HEK293T (cell line): ENCODE results near the gene OSTF1.
A peak's percentile ranks its signal among the peaks of the same experiment; 100 is the strongest.

ENCODE experiments used
- CTCF ChIA-PET: fragments of 350-600 bp; formaldehyde crosslinking; extraction: SDS; loops from one replicate; lab custom pipeline; 2021; ENCODE audit warnings: antibody characterized with exemption, inconsistent platforms; lab: Yijun Ruan, JAX
- POLR2A ChIA-PET: fragments of 350-600 bp; formaldehyde crosslinking; extraction: SDS; loops from one replicate; lab custom pipeline; 2020; ENCODE audit warnings: antibody characterized with exemption, inconsistent platforms; lab: Yijun Ruan, JAX
- DNase-seq: peaks from one replicate; pipeline ENCODE4 v3.0.0; 2012; ENCODE audit warnings: mixed read lengths; ENCODE audit errors: extremely low spot score
- ARNT ChIP-seq: fragments of 450-650 bp; IDR thresholded peaks from 2 replicates; pipeline ENCODE4 v1.6.1; 2017; ENCODE audit warnings: mild to moderate bottlenecking
- BHLHE40 ChIP-seq: fragments of 450-650 bp; IDR thresholded peaks from 2 replicates; pipeline ENCODE4 v1.6.1; 2016; ENCODE audit warnings: mild to moderate bottlenecking, moderate library complexity, borderline replicate concordance
- CTBP1 ChIP-seq: fragments of 450-650 bp; IDR thresholded peaks from 2 replicates; pipeline ENCODE4 v1.6.1; 2016; ENCODE audit warnings: borderline replicate concordance
- ELF4 ChIP-seq: fragments of 450-650 bp; IDR thresholded peaks from 2 replicates; pipeline ENCODE4 v1.6.1; 2017; ENCODE audit warnings: antibody characterized with exemption
- FOXA1 ChIP-seq: fragments of 450-650 bp; IDR thresholded peaks from 2 replicates; pipeline ENCODE4 v1.6.1; 2016; ENCODE audit warnings: mild to moderate bottlenecking
- FOXK2 ChIP-seq: fragments of 450-650 bp; IDR thresholded peaks from 2 replicates; pipeline ENCODE4 v1.6.1; 2016; ENCODE audit warnings: mild to moderate bottlenecking
- FOXM1 ChIP-seq: fragments of 450-650 bp; IDR thresholded peaks from 2 replicates; pipeline ENCODE4 v1.6.1; 2017; ENCODE audit warnings: mild to moderate bottlenecking, borderline replicate concordance
- HDGF ChIP-seq: fragments of 450-650 bp; IDR thresholded peaks from 2 replicates; pipeline ENCODE4 v1.6.1; 2017; ENCODE audit warnings: antibody characterized with exemption, borderline replicate concordance
- L3MBTL2 ChIP-seq: fragments of 450-650 bp; conservative IDR thresholded peaks from 2 replicates; pipeline ENCODE4 v1.6.1; 2016; ENCODE audit warnings: mild to moderate bottlenecking
- LEF1 ChIP-seq: fragments of 450-650 bp; IDR thresholded peaks from 2 replicates; pipeline ENCODE4 v1.6.1; 2017; ENCODE audit warnings: mild to moderate bottlenecking, borderline replicate concordance
- NFRKB ChIP-seq: fragments of 450-650 bp; IDR thresholded peaks from 2 replicates; pipeline ENCODE4 v1.6.1; 2016; ENCODE audit warnings: mild to moderate bottlenecking, moderate library complexity
- PKNOX1 ChIP-seq: fragments of 450-650 bp; IDR thresholded peaks from 2 replicates; pipeline ENCODE4 v1.6.1; 2016
- SP1 ChIP-seq: fragments of 450-650 bp; IDR thresholded peaks from 2 replicates; pipeline ENCODE4 v1.6.1; 2017
- SUZ12 ChIP-seq: fragments of 450-650 bp; IDR thresholded peaks from 2 replicates; pipeline ENCODE4 v1.6.1; 2016; ENCODE audit warnings: mild to moderate bottlenecking
- TARDBP ChIP-seq: fragments of 450-650 bp; IDR thresholded peaks from 2 replicates; pipeline ENCODE4 v1.6.1; 2016
- ZNF384 ChIP-seq: fragments of 450-650 bp; IDR thresholded peaks from 2 replicates; pipeline ENCODE4 v1.6.1; 2016

OSTF1 gene

GRCh38 chr9:75087824-75088645 lies at the start of gene OSTF1, which contains the start of gene NMRK1:
Gene OSTF1, plus strand, starts transcription at chr9:75088514. Its CDS starts 179 bp downstream, at chr9:75088693.
Gene NMRK1, minus strand, starts transcription at chr9:75088155. Its CDS starts 5,040 bp downstream, at chr9:75083115.
- ChIA-PET POLR2A (no interaction called here), CTCF (no interaction called here)
- TF ChIP-seq FOXA1 (no peak), CTBP1 (0 out of 2 replicates have a peak, but pooled peaks have one; percentile 23), LEF1 (0 out of 2 replicates have a peak, but pooled peaks have one; percentile 34)
- peak; percentile 88 for DNase-seq

GRCh38 chr9:75039009-75039408 lies 49.3 kb upstream of the OSTF1 start:
- CTCF ChIA-PET: no interaction called here
- POLR2A ChIA-PET: no interaction called here
- TF ChIP-seq SUZ12 (no peak), ARNT (no peak), CTBP1 (no peak)
- no peak for DNase-seq

- DNase-seq: no peak
- POLR2A ChIA-PET: no interaction called here
- TF ChIP-seq FOXA1: no peak
- TF ChIP-seq FOXK2: no peak
- CTCF ChIA-PET: no interaction called here
These were observed 48.5 kb upstream of the OSTF1 start for GRCh38 chr9:75039801-75040200.

GRCh38 chr9:75041041-75041440 lies 47.3 kb upstream of the OSTF1 start:
- ChIA-PET CTCF (no interaction called here), POLR2A (no interaction called here)
- no peak for TF ChIP-seq SP1
- no peak for TF ChIP-seq SUZ12
- TF ChIP-seq HDGF: no peak
- no peak for TF ChIP-seq TARDBP
- TF ChIP-seq BHLHE40: no peak
- TF ChIP-seq LEF1: no peak
- no peak for TF ChIP-seq ARNT
- TF ChIP-seq CTBP1: no peak
- no peak for TF ChIP-seq ELF4
- no peak for TF ChIP-seq L3MBTL2
- no peak for TF ChIP-seq FOXM1
- no peak for TF ChIP-seq PKNOX1
- TF ChIP-seq FOXK2: no peak
- no peak for TF ChIP-seq FOXA1
- DNase-seq: no peak

GRCh38 chr9:75046725-75047345 lies 41.5 kb upstream of the OSTF1 start:
- TF ChIP-seq ZNF384 (no peak), BHLHE40 (no peak), FOXM1 (no peak), PKNOX1 (no peak), LEF1 (no peak), CTBP1 (no peak), HDGF (no peak), TARDBP (no peak), SP1 (no peak), ARNT (no peak), FOXA1 (no peak), NFRKB (no peak), SUZ12 (no peak), ELF4 (no peak), L3MBTL2 (no peak), FOXK2 (no peak)
- ChIA-PET POLR2A (no interaction called here), CTCF (no interaction called here)
- DNase-seq: no peak

- TF ChIP-seq LEF1: no peak
- TF ChIP-seq FOXA1: no peak
- no peak for TF ChIP-seq HDGF
- TF ChIP-seq FOXK2: no peak
- no peak for TF ChIP-seq CTBP1
- no peak for TF ChIP-seq BHLHE40
- TF ChIP-seq PKNOX1: no peak
- TF ChIP-seq SUZ12: no peak
- TF ChIP-seq ZNF384: no peak
- no peak for TF ChIP-seq ELF4
- no peak for TF ChIP-seq ARNT
- TF ChIP-seq NFRKB: no peak
- no peak for TF ChIP-seq SP1
- no peak for TF ChIP-seq TARDBP
- no peak for DNase-seq
- CTCF ChIA-PET: no interaction called here
- POLR2A ChIA-PET: no interaction called here
These were observed 40.8 kb upstream of the OSTF1 start for GRCh38 chr9:75047506-75047905.
